Ovary (tissue), 9 donors: Measurements from ENCODE around the gene CUTA. TPM values are rescaled to one million over a fixed set of nuclear protein-coding genes. Genes with fewer than 3 reads are reported as not detected.
A peak's percentile ranks its signal among the peaks of the same experiment; 100 is the strongest.
"Not testable (repeated sequence)": the region's sequence is repeated elsewhere in the genome, so short reads cannot be mapped to it uniquely, and the experiment has no call there.

Experiments
- DNase-seq, 5 donors: peaks; one replicate each; pipeline ENCODE4 v3.0.0-alpha.2; 2019 to 2020
- H3K27ac ChIP-seq, 2 donors: fragments of 200-600 bp; one replicate each; pipeline versions ENCODE4 v1.5.1 to v1.8.0; 2019 to 2022
- H3K27me3 ChIP-seq: fragments of 200-600 bp; one replicate; pipeline ENCODE4 v1.8.0; 2022
- H3K36me3 ChIP-seq: fragments of 200-600 bp; sonication (generic); one replicate; pipeline ENCODE4 v1.5.1; 2019
- H3K4me1 ChIP-seq: one replicate; pipeline ENCODE4 v1.8.1; 2013; ENCODE audit warnings: mild to moderate bottlenecking, moderate library complexity; ENCODE audit not compliant: insufficient read depth
- H3K4me3 ChIP-seq: fragments of 200-600 bp; sonication (generic); one replicate; pipeline ENCODE4 v1.5.1; 2017
- H3K9me3 ChIP-seq, 2 donors: fragments of 200-600 bp in 1 of 2; sonication (generic) in 1 of 2; one replicate each; pipeline versions ENCODE4 v1.5.1 to v1.8.1; 2013 to 2019; ENCODE audit warnings: mild to moderate bottlenecking in 1 of 2, moderate library complexity in 1 of 2
- EP300 ChIP-seq: sonication (generic); formaldehyde crosslinking; IDR thresholded peaks from one replicate; pipeline ENCODE4 v1.6.1; 2017; ENCODE audit warnings: antibody characterized with exemption
- POLR2A ChIP-seq: fragments of 450-650 bp; IDR thresholded peaks from one replicate; pipeline ENCODE4 v1.6.1; 2017; ENCODE audit warnings: antibody characterized with exemption, mild to moderate bottlenecking, moderate library complexity
- WGBS, 3 donors: extraction: QIAGEN DNeasy Blood & Tissue Kit in 1 of 3; methylation state at CpG; one replicate each; pipeline versions ENCODE4 v1.1.5 to v1.1.7; 2013 to 2017; 5-methylcytosine and 5-hydroxymethylcytosine counted together
- intact Hi-C, 4 donors: fragments of 100-400 bp; cut with DNase I; formaldehyde crosslinking; loops; one replicate each; pipeline versions ENCODE4 v1.11.0 to v1.15.1; 2022 to 2023
- polyA plus RNA-seq, 2 donors: library from polyadenylated mRNA; stranded (reverse); fragments of 200-250 nt in 1 of 2; fragments of 350-450 nt in 1 of 2; fragmentation: Illumina TruSeq in 1 of 2; extraction: RNeasy Lipid Tissue Mini Kit (QIAGEN cat#74804) in 1 of 2; gene quantifications; one replicate each; pipeline ENCODE4 v1.2.3, GENCODE V29; 2013 to 2014
- total RNA-seq, 7 donors: library from RNA; depleted of rRNA in 2 of 7; stranded (reverse); fragments of >200 nt in 2 of 7; fragmentation: NEBNext Ultra II Directional in 3 of 7; extraction: Animal tissue kit (Norgen Biotek cat#: 25700) in 3 of 7; gene quantifications; one replicate each; pipeline versions ENCODE4 v1.1.0 to v1.2.4, GENCODE V29; 2016 to 2023
- TF ChIP-seq, protein P1 (sequence below), 3 donors: fragments of 450-650 bp in 2 of 3; fragments of 200-600 bp in 1 of 3; IDR thresholded peaks; one replicate each; pipeline versions ENCODE4 v1.5.1 to v1.8.0; 2016 to 2022; ENCODE audit warnings: antibody characterized with exemption in 3 of 3, mild to moderate bottlenecking in 1 of 3
- donor health status: DM: no; HTN: no; CAD: no; lungs with moderate emphysema.
- donor health status: DM: no; HTN: no; CAD: no.
- donor health status: Bipolar disorder and iron deficiency.
- donor health status: DM: yes; HTN: yes; CAD: no.
- donor health status: DM: no; HTN: no; CAD: no.
- donor health status: DM: yes; HTN: yes; CAD: no.

The CUTA gene
- total and polyA plus RNA-seq, 9 donors, result 125 to 250 (median 177) TPM

- no peak for TF ChIP-seq EP300
- TF ChIP-seq POLR2A, result no peak
- TF ChIP-seq, protein P1, sequence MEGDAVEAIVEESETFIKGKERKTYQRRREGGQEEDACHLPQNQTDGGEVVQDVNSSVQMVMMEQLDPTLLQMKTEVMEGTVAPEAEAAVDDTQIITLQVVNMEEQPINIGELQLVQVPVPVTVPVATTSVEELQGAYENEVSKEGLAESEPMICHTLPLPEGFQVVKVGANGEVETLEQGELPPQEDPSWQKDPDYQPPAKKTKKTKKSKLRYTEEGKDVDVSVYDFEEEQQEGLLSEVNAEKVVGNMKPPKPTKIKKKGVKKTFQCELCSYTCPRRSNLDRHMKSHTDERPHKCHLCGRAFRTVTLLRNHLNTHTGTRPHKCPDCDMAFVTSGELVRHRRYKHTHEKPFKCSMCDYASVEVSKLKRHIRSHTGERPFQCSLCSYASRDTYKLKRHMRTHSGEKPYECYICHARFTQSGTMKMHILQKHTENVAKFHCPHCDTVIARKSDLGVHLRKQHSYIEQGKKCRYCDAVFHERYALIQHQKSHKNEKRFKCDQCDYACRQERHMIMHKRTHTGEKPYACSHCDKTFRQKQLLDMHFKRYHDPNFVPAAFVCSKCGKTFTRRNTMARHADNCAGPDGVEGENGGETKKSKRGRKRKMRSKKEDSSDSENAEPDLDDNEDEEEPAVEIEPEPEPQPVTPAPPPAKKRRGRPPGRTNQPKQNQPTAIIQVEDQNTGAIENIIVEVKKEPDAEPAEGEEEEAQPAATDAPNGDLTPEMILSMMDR (IDR thresholded peaks at IDR 0.05), result no peak
- Histone ChIP-seq H3K27ac (no peak overlapping the region), H3K4me1 (peaks cover 3% of the 10 kb centered on the region), H3K4me3 (no peak overlapping the region), H3K9me3 (no peaks in the 10 kb centered on the region), H3K27me3 (no peaks in the 10 kb centered on the region), H3K36me3 (no peaks in the 10 kb centered on the region)
- no peak for DNase-seq
- 88 to 90% (median 88%) methylated on average over 2 of the region's 2 CpGs for WGBS, 3 donors
- intact Hi-C loops, result no loop called here
Measured at GRCh38 chr6:33380272-33380981, 37.5 kb downstream of the CUTA start.

DNA sequence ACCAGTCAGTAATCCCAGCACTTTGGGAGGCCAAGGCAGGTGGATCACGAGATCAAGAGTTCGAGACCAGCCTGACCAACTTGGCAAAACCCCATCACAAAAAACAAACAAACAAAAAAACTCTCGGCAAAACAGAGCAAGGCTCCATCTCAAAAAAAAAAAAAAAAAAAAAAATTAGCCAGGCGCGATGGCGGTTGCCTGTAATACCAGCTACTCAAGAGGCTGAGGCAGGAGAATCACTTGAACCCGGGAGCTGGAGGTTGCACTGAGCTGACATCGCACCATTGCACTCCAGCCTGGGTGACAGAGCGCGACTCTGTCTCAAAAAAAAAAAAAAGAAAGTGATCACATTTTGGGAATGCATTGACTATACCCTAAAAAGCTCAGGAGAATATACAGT lies 38.7 kb downstream of the CUTA start:
- H3K9me3 ChIP-seq, H3K27ac ChIP-seq, DNase-seq, H3K27me3 ChIP-seq, H3K36me3 ChIP-seq, H3K4me3 ChIP-seq, H3K4me1 ChIP-seq, intact Hi-C loops: not testable (repeated sequence)
- WGBS, 3 donors, result 90 to 92% (median 91%) methylated on average over 10 of the region's 10 CpGs

GRCh38 chr6:33377171-33377570 lies 40.7 kb downstream of the CUTA start:
- no peak for TF ChIP-seq POLR2A
- TF ChIP-seq, protein P1 (IDR thresholded peaks at IDR 0.05), result no peak
- TF ChIP-seq EP300, result no peak
- intact Hi-C loops, result no loop called here
- Histone ChIP-seq H3K36me3 (no peaks in the 10 kb centered on the region), H3K4me1 (peaks cover 4% of the 10 kb centered on the region), H3K9me3 (no peaks in the 10 kb centered on the region), H3K4me3 (no peak overlapping the region), H3K27me3 (no peaks in the 10 kb centered on the region), H3K27ac (no peak overlapping the region)
- WGBS, 3 donors, result 63 to 73% (median 67%) methylated on average over 4 of the region's 4 CpGs
- no peak for DNase-seq

- Histone ChIP-seq H3K9me3 (no peaks in the 10 kb centered on the region), H3K4me3 (no peak overlapping the region), H3K36me3 (no peaks in the 10 kb centered on the region), H3K27me3 (no peaks in the 10 kb centered on the region), H3K4me1 (peaks cover 4% of the 10 kb centered on the region), H3K27ac (peak overlapping the region in 1 of 2 donors; percentile 7)
- DNase-seq, result peak; percentile 74 to 88 (median 80)
- WGBS, 3 donors, result 3 to 6% (median 5%) methylated on average over 9 of the region's 9 CpGs
- intact Hi-C loops, result no loop called here
- TF ChIP-seq, protein P1 (IDR thresholded peaks at IDR 0.05), result no peak
- TF ChIP-seq EP300 (no peak), POLR2A (no peak)
Measured at GRCh38 chr6:33375143-33375671, 42.7 kb downstream of the CUTA start.
